ENCODE data around the gene ZNF219. TPM values are rescaled to one million over a fixed set of nuclear protein-coding genes. Genes with fewer than 3 reads are reported as not detected.

Gene ZNF219
- total and polyA plus RNA-seq, 2 of the 13 experiments (the other 11 are each of a cell fraction or from before 2014, with no cell fraction given): 34.5 to 36.6 TPM

DNA sequence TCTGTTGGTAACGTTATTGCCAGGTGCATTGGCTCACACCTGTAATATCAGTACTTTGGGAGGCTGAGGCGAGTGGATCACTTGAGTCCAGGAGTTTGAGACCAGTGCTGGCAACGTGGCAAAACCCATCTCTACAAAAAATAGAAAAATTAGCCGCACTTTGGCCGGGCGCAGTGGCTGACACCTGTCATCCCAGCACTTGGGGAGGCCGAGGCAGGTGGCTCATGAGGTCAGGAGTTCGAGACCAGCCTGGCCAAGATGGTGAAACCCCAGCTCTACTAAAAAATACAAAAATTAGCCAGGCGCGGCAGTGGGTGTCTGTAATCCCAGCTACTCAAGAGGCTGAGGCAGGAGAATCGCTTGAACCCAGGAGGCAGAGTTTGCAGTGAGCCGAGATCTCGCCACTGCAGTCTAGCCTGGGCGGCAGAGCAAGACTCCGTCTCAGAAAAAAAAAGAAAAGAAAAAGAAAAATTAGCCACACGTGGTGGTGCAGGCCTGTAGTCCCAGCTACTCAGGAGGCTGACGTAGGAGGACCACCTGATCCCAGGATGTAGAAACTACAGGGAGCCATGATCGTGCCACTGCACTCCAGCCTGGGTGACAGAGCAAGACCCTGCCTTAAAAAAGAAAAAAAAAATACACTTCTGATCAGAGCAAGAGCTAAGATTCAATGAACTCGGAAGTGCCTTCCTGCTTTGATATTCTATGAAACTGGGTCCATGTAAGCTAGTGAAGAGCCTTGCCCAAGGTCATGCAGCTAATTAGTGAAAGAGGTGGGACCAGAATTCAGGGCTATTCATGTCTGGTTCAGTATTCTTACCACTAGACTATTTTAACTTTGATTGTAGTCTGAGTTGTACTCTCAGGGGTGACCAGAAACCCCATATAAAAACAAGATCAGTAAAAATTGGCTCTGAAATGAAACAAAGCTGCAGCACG lies 45.0 kb downstream of the ZNF219 start (continued):
- TF ChIP-seq, protein P1, sequence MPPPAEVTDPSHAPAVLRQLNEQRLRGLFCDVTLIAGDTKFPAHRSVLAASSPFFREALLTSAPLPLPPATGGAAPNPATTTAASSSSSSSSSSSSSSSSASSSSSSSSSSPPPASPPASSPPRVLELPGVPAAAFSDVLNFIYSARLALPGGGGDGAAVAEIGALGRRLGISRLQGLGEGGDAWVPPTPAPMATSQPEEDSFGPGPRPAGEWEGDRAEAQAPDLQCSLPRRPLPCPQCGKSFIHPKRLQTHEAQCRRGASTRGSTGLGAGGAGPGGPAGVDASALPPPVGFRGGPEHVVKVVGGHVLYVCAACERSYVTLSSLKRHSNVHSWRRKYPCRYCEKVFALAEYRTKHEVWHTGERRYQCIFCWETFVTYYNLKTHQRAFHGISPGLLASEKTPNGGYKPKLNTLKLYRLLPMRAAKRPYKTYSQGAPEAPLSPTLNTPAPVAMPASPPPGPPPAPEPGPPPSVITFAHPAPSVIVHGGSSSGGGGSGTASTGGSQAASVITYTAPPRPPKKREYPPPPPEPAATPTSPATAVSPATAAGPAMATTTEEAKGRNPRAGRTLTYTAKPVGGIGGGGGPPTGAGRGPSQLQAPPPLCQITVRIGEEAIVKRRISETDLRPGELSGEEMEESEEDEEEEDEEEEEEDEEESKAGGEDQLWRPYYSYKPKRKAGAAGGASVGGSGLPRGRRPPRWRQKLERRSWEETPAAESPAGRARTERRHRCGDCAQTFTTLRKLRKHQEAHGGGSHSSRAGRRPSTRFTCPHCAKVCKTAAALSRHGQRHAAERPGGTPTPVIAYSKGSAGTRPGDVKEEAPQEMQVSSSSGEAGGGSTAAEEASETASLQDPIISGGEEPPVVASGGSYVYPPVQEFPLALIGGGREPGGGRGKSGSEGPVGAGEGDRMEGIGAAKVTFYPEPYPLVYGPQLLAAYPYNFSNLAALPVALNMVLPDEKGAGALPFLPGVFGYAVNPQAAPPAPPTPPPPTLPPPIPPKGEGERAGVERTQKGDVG (CRISPR knock-in tag; IDR thresholded peaks at IDR 0.05; ENCODE audit: borderline replicate concordance): 0 out of 2 replicates have a peak, but pooled peaks have one; percentile 37
- TF ChIP-seq NFKBIZ (CRISPR knock-in tag; IDR thresholded peaks at IDR 0.05) (no peak), ZNF501 (CRISPR knock-in tag; IDR thresholded peaks at IDR 0.05) (peak; percentile 78), EP300 (IDR thresholded peaks at IDR 0.05; ENCODE audit: low read depth in 2 of 2, low read length in 2 of 2) (no peak), EP300 (CRISPR knock-in tag; IDR thresholded peaks at IDR 0.05; ENCODE audit: borderline replicate concordance) (no peak), HOXA3 (CRISPR knock-in tag; IDR thresholded peaks at IDR 0.05) (peak; percentile 11; the same call in 1 of the 2 replicates), NR1H2 (CRISPR knock-in tag; IDR thresholded peaks at IDR 0.05; ENCODE audit: borderline replicate concordance, low read depth) (no peak), SOX13 (IDR thresholded peaks at IDR 0.05) (no peak), SOX13 (CRISPR knock-in tag; conservative IDR thresholded peaks at IDR 0.05 in 1 of 2, IDR thresholded peaks at IDR 0.05 in 1 of 2) (peak in 1 of 2 experiments; percentile 16; a peak in 1 of 4 replicates), KDM6A (CRISPR knock-in tag; IDR thresholded peaks at IDR 0.05; ENCODE audit: low read depth) (0 out of 2 replicates have a peak, but pooled peaks have one; percentile 19), ZBTB38 (CRISPR knock-in tag; IDR thresholded peaks at IDR 0.05) (peak; percentile 83; the same call in 1 of the 2 replicates), ZNF891 (CRISPR knock-in tag; IDR thresholded peaks at IDR 0.05) (0 out of 2 replicates have a peak, but pooled peaks have one; percentile 30), PRPF4 (IDR thresholded peaks at IDR 0.05; ENCODE audit: low read depth, low read length, poor library complexity, severe bottlenecking) (no peak), YEATS4 (CRISPR knock-in tag; IDR thresholded peaks at IDR 0.05; ENCODE audit: borderline replicate concordance) (0 out of 2 replicates have a peak, but pooled peaks have one; percentile 1), HOXA5 (CRISPR knock-in tag; IDR thresholded peaks at IDR 0.05) (0 out of 2 replicates have a peak, but pooled peaks have one; percentile 42), ZFY (CRISPR knock-in tag; IDR thresholded peaks at IDR 0.05) (peak; percentile 33; the same call in 1 of the 2 replicates), RBAK (CRISPR knock-in tag; IDR thresholded peaks at IDR 0.05) (0 out of 2 replicates have a peak, but pooled peaks have one; percentile 32)
- TF ChIP-seq, protein P2, sequence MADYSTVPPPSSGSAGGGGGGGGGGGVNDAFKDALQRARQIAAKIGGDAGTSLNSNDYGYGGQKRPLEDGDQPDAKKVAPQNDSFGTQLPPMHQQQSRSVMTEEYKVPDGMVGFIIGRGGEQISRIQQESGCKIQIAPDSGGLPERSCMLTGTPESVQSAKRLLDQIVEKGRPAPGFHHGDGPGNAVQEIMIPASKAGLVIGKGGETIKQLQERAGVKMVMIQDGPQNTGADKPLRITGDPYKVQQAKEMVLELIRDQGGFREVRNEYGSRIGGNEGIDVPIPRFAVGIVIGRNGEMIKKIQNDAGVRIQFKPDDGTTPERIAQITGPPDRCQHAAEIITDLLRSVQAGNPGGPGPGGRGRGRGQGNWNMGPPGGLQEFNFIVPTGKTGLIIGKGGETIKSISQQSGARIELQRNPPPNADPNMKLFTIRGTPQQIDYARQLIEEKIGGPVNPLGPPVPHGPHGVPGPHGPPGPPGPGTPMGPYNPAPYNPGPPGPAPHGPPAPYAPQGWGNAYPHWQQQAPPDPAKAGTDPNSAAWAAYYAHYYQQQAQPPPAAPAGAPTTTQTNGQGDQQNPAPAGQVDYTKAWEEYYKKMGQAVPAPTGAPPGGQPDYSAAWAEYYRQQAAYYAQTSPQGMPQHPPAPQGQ (CRISPR knock-in tag; IDR thresholded peaks at IDR 0.05; ENCODE audit: borderline replicate concordance): 0 out of 2 replicates have a peak, but pooled peaks have one; percentile 16
- TF ChIP-seq, protein P3, sequence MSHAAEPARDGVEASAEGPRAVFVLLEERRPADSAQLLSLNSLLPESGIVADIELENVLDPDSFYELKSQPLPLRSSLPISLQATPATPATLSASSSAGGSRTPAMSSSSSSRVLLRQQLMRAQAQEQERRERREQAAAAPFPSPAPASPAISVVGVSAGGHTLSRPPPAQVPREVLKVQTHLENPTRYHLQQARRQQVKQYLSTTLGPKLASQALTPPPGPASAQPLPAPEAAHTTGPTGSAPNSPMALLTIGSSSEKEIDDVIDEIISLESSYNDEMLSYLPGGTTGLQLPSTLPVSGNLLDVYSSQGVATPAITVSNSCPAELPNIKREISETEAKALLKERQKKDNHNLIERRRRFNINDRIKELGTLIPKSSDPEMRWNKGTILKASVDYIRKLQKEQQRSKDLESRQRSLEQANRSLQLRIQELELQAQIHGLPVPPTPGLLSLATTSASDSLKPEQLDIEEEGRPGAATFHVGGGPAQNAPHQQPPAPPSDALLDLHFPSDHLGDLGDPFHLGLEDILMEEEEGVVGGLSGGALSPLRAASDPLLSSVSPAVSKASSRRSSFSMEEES (CRISPR knock-in tag; IDR thresholded peaks at IDR 0.05): peak; percentile 9; the same call in 1 of the 2 replicates
- TF ChIP-seq, protein P4, sequence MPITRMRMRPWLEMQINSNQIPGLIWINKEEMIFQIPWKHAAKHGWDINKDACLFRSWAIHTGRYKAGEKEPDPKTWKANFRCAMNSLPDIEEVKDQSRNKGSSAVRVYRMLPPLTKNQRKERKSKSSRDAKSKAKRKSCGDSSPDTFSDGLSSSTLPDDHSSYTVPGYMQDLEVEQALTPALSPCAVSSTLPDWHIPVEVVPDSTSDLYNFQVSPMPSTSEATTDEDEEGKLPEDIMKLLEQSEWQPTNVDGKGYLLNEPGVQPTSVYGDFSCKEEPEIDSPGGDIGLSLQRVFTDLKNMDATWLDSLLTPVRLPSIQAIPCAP (CRISPR knock-in tag; IDR thresholded peaks at IDR 0.05; ENCODE audit: low read depth): no peak

Measured in HepG2 (cell line).